Activated T-cell treated with anti-CD3 and anti-CD28 coated beads for 4 hours (primary cell): ENCODE data around the gene RFX7.
"Not testable (repeated sequence)": the region's sequence is repeated elsewhere in the genome, so short reads cannot be mapped to it uniquely, and the experiment has no call there.

Source experiments
- DNase-seq: peaks from one replicate; pipeline ENCODE4 v3.0.0-alpha.2; 2020

Gene RFX7

DNA sequence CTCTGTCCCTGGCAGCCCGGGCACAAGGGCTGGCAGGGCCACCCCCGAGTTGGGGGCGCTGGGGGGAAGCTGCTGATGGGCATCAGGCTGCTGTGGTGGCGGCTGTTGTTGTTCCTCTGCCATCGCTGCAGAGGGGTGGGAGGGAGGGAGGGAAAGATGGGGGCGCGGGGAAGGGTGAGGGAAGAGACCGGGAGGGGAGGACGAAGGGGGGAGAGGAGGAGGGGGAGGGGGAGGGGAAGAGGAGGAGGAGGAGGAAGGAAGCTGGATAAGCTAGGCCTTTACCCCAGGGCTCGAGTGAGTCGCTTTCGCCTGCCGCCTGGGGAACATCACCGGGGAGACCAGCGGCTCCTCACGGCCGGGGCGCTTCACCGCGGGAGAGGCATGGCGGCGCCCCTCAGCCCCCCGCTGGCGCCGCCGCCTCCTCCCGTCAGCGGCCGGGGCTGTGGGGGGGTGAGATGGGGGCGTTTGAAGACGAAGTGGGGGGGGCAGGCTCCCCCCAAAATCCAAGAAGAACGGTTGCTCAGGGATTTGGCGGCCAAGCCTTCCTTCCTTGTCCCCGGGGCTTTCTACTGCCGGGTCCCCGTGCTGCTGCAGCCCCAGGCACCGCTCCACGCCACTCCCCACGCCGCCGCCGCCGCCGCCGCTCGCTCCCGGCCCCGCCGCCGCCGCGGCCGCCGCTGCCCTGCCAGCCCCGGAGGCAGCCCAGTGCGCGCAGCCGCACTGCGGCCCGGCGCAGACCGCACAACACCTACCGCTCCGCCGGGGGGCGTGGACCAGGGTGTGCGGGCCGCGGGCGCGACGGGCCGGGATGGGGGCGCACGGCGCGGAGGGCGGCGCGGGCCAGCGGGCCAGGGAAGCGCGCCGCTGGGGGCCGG is at the start of gene RFX7:
RFX7 (minus strand) TSS at position 717 of the 875 bp plus-strand sequence; CDS start at position 123, 594 bp downstream.
- peak; percentile 68 for DNase-seq

DNA sequence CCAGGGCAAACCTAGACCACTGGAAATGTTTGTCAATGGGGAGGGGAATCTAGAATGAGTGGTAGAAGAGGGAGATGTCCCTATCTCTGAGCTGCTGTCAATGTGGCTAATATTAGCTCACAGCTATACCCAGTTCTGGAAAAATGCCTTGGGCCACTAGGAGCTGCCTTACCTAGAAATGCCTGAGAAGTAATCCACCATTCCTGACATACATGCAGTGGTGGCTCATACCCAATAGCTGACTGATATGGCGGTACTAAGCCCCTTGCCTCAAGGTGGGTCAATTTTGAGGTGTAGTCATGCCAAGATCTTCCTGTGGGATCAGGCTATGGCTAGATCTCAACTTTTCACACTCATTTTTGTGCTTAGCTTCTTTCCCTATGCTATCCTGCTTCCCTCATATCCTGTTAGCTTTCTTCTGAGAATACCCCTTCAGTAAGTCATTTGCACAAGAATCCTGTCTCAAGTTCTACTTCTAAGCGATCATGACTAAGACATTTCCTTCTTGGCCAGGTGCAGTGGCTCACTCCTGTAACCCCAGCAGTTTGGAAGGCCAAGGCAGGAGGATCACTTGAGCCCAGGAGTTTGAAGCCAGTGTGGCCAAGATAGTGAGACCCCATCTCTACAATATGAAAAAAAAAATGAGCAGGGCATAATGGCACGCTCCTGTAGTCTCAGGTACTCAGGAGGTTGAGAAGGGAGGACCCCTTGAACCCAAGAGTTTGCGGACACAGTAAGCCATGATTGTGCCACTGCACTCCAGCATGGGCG is 49.1 kb upstream of the RFX7 start:
- no peak for DNase-seq

DNA sequence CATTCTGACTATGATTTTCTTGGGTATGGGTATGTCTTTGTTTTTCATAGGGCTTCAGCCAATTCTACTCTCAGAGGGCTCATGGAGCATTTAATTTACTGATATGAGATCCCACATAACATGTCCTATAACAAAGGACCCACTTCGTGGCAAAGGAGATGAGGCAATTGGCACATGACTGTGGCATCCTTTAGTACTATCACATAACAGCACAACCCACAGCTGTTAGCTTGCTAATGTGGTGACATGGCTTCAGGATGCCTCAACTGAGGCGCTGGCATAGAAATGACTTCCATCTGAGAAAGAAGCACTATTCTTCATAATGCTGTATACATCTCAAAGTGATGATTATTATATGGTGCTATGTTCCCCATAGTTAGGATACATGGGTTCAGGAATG is 48.1 kb upstream of the RFX7 start:
- no peak for DNase-seq

DNA sequence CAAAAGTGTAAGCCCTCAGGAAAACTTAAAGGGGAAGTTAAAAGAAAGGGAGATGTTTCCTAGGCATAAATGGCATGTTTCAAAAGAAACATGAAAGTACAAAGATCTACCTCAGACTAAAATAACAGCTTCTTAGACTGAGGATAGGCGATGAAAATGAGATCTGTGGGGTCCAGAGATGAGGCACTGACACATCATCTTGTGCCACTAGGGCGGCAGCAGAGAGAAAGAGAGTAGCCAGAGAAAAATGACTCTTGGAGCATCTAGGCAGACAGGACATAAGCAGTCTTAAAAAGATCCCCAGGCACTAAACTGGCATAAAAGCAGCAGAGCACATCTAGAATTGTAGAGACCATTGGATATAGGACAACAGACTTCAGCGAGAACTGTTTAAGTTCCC is 42.5 kb upstream of the RFX7 start:
- no peak for DNase-seq

DNA sequence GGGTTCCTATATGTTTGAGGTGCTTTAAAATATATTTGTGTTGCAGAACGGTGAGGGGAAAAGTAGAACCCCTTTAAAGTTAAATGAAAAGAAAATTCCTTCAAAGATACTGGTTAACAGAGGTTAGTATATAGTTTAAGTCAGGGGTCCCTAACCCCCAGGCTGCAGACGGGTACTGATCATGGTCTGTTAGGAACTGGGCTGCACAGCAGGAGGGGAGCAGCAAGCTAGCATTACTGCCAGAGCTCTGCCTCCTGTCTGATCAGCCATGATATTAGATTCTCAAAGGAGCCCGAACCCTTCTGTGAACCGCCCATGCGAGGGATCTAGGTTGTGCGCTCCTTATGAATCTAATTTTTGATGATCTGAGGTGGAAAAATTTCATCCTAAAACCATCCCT is 37.5 kb upstream of the RFX7 start:
- DNase-seq: no peak

DNA sequence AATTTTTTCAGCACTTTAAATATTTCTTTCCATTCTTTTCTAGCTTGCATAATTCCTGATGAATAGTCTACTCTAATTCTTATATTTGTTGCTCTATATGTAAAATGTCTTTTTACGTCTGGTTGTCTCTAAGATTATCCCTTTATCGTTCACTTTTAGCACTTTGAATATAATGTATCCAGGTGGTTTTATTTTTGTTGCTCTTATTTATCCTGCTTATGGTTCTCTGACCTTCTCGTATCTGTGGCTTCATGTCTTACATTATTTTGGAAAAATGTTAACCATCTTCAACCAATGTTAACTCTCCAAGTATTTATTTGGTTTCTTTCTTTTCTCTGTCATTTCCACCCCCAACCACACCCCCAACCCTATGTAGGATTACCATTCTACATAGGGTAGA is 30.0 kb upstream of the RFX7 start:
- no peak for DNase-seq

DNA sequence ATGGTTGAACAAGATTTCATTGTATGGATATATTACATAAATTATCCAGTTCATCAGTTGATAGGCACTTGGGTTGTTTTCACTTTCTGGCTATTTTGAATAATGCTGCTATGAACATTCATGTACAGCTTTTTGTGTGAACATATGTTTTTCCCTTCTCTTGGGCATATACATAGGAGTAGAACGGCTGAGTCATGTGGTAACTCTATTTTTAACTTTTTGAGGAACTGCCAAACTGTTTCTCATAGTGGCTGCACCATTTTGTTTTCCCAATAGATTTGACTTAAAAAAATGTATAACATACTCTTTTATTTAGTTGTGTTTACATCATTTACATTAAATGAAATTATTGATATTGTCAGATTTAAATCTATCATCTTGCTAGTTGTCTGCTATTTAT is 28.8 kb upstream of the RFX7 start:
- no peak for DNase-seq

DNA sequence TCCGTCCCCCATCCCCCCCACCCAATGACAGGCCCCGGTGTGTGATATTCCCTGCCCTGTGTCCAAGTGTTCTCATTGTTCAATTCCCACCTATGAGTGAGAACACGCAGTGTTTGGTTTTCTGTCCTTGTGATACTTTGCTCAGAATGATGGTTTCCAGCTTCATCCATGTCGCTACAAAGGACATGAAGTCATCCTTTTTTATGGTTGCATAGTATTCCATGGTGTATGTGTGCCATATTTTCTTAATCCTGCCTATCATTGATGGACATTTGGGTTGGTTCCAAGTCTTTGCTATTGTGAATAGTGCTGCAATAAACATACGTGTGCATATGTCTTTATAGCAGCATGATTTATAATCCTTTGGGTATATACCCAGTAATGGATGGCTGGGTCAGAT is 22.8 kb upstream of the RFX7 start:
- not testable (repeated sequence) for DNase-seq

DNA sequence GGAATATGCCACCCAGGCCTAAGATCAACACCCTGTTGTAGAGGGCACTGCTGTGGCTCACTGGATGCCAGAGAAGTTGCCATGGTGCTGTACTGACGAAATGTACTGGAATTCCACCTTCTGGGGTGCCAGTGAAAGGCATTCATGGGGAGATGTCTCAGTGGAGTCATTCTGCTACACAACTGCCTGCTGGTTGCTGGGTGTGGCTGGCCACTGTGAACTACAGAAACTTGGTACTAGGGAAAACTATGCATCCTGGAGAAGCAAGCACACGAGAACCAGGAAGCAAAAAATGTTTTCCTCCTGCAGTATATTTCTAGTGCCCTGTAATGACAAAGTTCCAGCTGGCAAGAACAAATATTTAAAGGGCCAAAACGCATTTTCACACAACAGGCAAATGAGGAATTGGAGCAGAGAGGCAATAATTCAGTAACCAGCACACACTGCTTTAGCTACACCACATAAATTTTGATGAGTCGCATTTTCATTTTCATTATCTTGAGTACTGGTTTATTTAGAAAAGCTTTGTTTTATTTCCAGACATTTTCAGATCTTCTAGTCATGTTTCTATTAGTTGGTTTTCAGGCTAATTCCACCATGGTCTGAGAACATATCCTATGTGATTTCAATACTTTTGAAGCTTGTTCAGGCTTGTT is 18.3 kb upstream of the RFX7 start:
- DNase-seq: no peak

DNA sequence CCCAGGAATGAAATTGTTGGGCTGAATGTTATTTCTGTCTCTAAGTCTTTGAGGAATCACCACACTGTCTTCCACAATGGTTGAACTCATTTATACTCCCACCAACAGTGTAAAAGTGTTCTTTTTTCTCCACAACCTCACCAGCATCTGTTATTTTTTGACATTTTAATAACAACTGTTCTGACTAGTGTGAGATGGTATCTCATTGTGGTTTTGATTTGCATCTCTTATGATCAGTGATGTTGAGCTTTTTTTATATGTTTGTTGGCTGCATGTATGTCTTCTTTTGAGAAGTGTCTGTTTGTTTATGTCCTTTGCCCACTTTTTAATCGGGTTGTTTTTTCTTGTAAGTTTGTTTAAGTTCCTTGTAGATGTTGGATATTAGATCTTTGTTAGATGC is 13.6 kb upstream of the RFX7 start:
- not testable (repeated sequence) for DNase-seq

DNA sequence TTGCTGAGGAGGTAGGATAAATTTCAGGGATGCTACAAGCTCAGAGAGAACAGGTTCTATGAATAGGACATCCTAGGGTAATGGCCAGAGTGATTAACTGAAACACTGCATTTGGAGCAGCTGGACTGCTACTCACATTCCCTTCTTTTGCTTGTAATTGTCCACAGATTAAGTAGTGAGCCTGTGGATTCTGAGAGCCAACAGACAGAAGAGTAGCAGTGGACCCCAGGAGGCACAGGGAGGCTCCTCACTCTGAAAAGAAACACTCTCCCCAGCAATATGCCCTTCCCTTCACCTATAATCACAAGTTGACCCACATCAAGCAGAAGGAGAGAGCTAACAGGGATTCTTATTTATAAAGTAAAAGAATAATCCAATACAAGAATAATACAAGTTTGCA is 10.6 kb upstream of the RFX7 start:
- no peak for DNase-seq

DNA sequence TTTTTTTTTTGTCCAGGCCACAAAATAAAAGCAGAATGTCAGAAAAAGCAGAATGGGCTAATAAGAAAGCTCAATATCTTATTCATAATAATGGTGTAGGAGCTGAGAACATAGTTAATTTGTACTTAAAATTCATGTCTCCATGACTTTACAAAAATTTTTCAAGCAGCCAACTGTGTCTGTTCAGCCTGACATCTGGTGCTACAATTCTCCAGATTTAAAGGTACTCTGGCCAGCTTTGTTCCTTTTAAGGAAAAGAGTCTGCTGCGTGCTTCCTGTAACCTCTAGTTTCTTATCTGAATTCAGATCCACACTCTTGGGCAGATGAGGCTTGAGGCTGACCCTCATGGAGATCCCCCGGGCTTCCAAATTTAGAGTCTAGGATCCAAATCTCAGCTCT is 8.7 kb upstream of the RFX7 start:
- DNase-seq: no peak

DNA sequence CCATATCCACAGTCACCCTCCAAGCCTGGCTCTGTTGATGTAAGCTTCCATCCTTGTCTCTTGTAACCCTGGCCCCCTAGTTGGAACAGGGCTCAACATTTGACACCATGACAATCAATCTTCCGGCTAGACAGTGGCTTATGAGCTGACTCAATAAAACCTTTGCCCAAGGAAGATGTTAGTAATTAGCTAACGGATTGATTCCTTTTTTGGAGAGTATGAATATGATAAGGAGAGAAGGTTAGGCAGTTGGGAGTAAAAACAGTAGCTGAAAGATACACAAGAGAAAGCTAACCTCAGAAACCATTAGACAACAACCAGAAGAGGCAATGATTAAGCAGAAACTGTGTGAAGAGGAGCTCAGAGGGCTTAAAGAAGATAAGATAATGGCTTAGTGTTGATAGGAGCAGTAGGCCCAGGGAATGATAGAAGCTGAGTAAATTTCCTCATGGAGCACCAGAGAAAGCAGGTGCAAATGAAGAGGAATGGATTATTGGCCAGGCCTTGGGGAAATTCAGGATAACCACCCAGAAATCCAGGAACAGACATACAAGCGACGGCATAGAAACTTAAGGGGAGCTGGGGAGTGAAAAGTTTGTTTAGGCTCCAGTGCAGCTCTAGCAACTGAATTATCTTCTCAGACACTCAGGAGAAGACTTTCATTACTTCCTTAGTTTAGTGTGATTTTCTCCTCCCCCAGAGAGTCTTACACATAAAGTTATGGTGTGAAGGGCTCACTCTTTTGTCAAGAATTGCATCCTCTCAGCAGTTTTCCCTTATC is 7.8 kb upstream of the RFX7 start:
- no peak for DNase-seq

DNA sequence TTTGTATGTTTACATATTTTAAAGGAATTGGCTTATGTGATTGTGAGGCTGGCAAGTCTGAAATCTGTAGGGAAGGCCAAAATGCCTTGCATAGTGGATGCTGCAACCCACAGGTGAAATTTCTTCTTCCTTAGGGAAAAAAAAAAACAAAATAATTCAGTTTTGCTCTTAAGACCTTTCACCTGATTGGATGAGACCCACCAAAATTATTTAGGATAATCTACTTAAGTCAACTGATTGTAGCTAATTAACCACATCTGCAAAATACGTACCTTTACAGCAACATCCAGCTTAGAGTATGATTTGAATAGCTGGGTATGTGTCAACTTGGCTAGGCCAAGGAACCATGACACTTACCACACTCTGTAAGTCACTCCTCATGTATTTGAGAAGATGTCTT is 6.9 kb upstream of the RFX7 start:
- no peak for DNase-seq

DNA sequence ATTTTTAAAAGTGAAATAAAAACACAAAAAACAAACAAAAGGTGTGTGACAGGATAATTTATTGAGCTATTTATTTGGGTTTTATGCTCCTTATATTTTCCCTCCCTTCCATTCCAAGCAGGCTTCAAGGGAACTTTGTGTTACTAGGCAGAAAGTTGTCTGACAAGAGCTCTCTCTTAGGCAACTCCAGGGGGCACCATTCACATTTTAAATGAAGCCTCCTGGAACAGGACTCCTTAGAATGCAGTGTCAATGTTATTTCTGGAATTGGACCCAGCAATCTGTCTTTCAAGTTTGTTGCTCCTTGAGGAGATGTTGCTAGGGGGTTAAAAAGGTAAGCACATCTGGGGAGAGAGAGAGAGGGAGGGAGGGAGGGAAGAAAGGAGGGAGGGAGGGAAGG is 5.4 kb upstream of the RFX7 start:
- DNase-seq: no peak

DNA sequence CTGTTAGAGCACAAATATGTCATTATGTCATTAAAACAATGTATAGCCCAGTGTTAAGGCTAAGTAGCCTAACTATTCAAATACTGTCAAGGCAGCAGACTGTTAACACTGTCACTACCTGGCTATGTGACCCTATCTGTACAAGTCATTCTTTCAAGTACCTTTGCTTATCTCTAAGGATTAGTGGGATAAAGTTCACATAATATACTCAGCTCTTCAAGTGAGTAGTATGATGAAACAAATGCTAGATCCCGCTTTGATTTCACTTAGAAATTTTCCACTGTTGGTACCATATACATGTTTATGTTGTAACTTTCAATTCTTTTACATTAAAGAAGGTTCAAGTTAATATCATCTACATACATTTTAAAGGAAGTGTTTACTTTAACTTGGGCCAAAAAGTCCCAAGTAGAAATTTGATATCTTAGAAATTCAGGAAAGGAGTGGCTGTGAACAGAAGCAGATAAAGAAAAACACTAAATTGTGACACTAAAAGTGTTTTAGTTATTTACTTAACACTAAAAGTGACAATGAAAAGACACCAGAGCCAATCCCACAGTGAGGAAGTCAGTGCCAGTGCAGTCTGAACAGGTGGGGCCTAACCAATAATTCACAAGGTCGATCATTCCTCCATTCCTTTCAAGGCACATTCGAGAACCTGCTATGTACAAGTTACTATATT is 4.8 kb upstream of the RFX7 start:
- DNase-seq: no peak

DNA sequence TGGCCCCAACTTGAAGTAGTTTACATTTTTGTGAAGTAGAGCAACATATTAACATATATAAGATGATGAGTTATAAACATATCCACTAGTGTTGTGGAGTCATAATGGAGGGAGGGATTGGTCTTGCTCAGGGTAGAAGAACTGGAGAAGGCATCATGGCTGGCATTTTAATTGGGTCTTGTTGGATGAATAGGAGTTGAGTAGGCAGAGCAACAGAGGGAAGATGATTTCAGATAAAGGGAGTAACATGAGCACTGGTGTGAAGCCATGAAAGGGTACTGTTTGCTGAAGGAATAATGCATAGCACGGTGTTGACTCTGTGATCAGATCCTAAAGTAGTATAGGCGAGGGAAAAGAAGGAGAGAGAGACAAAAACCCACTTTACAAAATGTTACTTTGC is 3.6 kb upstream of the RFX7 start:
- no peak for DNase-seq

DNA sequence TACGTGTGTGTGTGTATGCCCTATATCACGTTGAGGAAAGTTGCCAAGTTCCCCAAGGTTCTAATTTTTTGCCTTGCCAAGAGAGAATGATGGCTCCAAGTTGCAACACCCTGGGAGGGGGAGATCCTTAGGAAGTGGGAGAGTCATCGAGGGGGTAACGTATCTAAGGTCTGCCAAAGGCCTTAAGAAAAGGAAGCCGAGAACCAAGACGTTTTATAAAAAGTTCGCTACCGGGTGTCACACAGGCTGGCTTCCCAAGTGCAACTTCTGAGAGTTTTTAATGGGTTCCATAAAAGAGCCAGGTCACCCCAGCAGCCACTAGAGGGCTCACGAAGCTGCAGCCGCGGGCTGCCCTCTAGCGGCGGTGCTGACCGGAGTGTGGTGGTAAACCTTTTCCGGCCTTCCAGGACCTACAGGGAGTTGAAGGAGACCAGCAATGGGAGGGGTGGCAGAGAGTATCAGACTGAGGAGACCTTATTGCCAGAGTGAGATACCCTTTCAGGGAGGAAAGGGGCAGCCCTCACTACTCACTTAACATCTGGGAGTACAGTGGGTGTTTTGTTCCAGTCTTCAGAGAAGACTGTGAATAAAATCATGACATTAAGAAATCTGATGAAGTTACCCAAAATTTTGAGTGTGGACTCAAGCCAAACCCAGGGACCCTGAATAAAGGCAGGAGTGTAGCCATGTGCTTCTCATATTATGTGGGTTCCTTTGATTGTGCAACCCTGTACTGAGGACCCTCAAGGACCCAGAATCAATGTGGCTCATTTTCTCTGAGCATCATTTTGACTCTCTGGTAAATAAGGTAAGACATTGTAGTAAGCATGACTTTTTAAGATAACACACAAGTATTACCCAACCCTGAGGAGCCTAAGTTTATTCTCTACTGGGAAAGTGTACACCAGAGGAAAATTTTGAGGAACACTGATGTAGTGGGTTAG is 2.5 kb upstream of the RFX7 start:
- peak; percentile 81 for DNase-seq

DNA sequence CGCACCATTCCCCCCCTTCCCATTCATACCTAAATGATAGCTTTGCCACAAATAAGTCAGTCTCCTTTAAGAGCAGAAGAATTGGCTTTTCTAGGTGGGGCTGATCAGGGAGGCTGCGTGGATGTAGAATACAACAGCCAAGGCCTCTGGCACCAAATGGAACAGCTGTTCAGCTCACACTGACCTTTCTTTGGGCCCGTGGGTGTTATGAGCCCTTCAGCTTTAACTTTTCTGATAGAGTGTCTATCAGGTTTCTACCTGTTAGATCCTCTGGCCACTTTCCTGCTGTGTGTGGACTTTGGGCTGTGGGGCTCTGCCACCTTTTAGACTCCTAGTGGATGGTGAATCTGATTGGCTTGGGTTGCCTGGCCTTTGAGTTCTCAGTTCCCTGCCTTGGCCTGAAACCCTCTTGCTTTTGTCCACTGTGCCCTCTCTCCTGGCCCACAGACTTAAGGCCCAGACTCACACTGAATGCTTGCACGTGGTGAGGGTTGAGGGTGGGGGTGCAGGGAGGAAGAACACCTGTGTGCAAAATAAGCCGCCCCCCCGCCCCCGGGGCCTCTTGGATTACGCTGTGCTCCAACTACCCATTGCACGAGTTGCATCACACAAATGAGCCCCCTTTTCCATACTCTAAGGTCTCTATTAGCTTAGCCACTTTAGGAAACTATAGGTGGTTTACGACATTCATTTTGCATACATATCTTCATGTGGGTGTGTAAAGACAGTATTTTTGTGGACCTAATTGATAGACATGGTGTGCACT is 1.3 kb upstream of the RFX7 start:
- peak; percentile 24 for DNase-seq
